Mesenteric fat pad (tissue), 1 donor: ENCODE results near the gene KCNB1. TPM values are rescaled to one million over a fixed set of nuclear protein-coding genes. Genes with fewer than 3 reads are reported as not detected.

ENCODE experiments used
- DNase-seq: peaks from one replicate; pipeline ENCODE4 v3.0.0-alpha.2; 2020; ENCODE audit warnings: low spot score
- total RNA-seq: library from RNA; stranded (reverse); fragmentation: NEBNext Ultra II Directional; extraction: Animal tissue kit (Norgen Biotek cat#: 25700); gene quantifications from one replicate; pipeline ENCODE4 v1.2.1, GENCODE V29; 2021
- donor health status: DM: yes; HTN: yes; CAD: no.

Gene KCNB1
- total RNA-seq, 1 donor from 2014 or later: 43.0 TPM

- DNase-seq: no peak
These were observed 122.1 kb downstream of the KCNB1 start for GRCh38 chr20:49360242-49360968.

- no peak for DNase-seq
These were observed 125.8 kb downstream of the KCNB1 start for GRCh38 chr20:49356676-49357075.

- DNase-seq: no peak
These were observed 127.8 kb downstream of the KCNB1 start for GRCh38 chr20:49354673-49355072.

GRCh38 chr20:49353348-49353747, 129.1 kb downstream of the KCNB1 start:
- DNase-seq: no peak

GRCh38 chr20:49352751-49353150, 129.7 kb downstream of the KCNB1 start:
- DNase-seq: no peak

- no peak for DNase-seq
These were observed 130.7 kb downstream of the KCNB1 start for GRCh38 chr20:49351775-49352174.

- no peak for DNase-seq
These were observed 132.7 kb downstream of the KCNB1 start for GRCh38 chr20:49349694-49350252.

GRCh38 chr20:49349078-49349477, 133.4 kb downstream of the KCNB1 start:
- no peak for DNase-seq

GRCh38 chr20:49348563-49348962, 133.9 kb downstream of the KCNB1 start:
- no peak for DNase-seq

- no peak for DNase-seq
These were observed 135.3 kb downstream of the KCNB1 start for GRCh38 chr20:49347156-49347555.

GRCh38 chr20:49346682-49347081, 135.8 kb downstream of the KCNB1 start:
- DNase-seq: no peak

- no peak for DNase-seq
These were observed 136.9 kb downstream of the KCNB1 start for GRCh38 chr20:49345524-49345923.

GRCh38 chr20:49344975-49345374, 137.5 kb downstream of the KCNB1 start:
- DNase-seq: no peak

GRCh38 chr20:49344140-49344539, 138.3 kb downstream of the KCNB1 start:
- DNase-seq: no peak

GRCh38 chr20:49343246-49343645, 139.2 kb downstream of the KCNB1 start:
- DNase-seq: no peak

GRCh38 chr20:49340161-49340966, 142.1 kb downstream of the KCNB1 start:
- no peak for DNase-seq

- DNase-seq: no peak
These were observed 143.3 kb downstream of the KCNB1 start for GRCh38 chr20:49339123-49339522.

- no peak for DNase-seq
These were observed 144.4 kb downstream of the KCNB1 start for GRCh38 chr20:49338061-49338460.

GRCh38 chr20:49337357-49337756, 145.1 kb downstream of the KCNB1 start:
- DNase-seq: no peak

GRCh38 chr20:49336786-49337185, 145.7 kb downstream of the KCNB1 start:
- DNase-seq: no peak

- DNase-seq: no peak
These were observed 147.0 kb downstream of the KCNB1 start for GRCh38 chr20:49335476-49335875.
